Fibroblast of skin of right biceps (primary cell): ENCODE data around the gene DDAH2.

ENCODE experiments used
- DNase-seq: peaks from one replicate; pipeline ENCODE4 v3.0.0-alpha.2; 2013

Gene DDAH2

GRCh38 chr6:31760790-31761189 is 31.7 kb upstream of the DDAH2 start:
- no peak for DNase-seq

- DNase-seq, result no peak
Measured at GRCh38 chr6:31758281-31758680, 29.2 kb upstream of the DDAH2 start.

- peak; percentile 84 for DNase-seq
Measured at GRCh38 chr6:31752739-31753319, 23.7 kb upstream of the DDAH2 start.

GRCh38 chr6:31750411-31751022 is 21.4 kb upstream of the DDAH2 start:
- DNase-seq, result no peak

- DNase-seq, result no peak
Measured at GRCh38 chr6:31749301-31750036, 20.4 kb upstream of the DDAH2 start.

- no peak for DNase-seq
Measured at GRCh38 chr6:31744422-31744821, 15.3 kb upstream of the DDAH2 start.

GRCh38 chr6:31742894-31743293 is 13.8 kb upstream of the DDAH2 start:
- DNase-seq, result no peak

- DNase-seq, result no peak
Measured at GRCh38 chr6:31741815-31742214, 12.7 kb upstream of the DDAH2 start.

GRCh38 chr6:31740397-31741223 is 11.5 kb upstream of the DDAH2 start:
- no peak for DNase-seq

- peak; percentile 100 for DNase-seq
Measured at GRCh38 chr6:31739639-31740396, 10.7 kb upstream of the DDAH2 start, which contains the start of gene MSH5. Gene MSH5 (plus strand): TSS chr6:31740005. CDS start chr6:31740467, 462 bp downstream.

GRCh38 chr6:31737991-31738979 is 9.2 kb upstream of the DDAH2 start:
- peak; percentile 86 for DNase-seq

GRCh38 chr6:31737315-31737990 is 8.4 kb upstream of the DDAH2 start:
- DNase-seq, result no peak

GRCh38 chr6:31736768-31737314 is 7.7 kb upstream of the DDAH2 start:
- no peak for DNase-seq

GRCh38 chr6:31736021-31736767 is 7.1 kb upstream of the DDAH2 start, which contains the start of gene CLIC1:
Gene CLIC1 (minus strand): TSS chr6:31736530. CDS start chr6:31736300, 230 bp downstream.
- peak; percentile 90 for DNase-seq

- DNase-seq, result peak; percentile 88
Measured at GRCh38 chr6:31734821-31735406, 5.8 kb upstream of the DDAH2 start.

GRCh38 chr6:31734247-31734820 is 5.2 kb upstream of the DDAH2 start:
- DNase-seq, result no peak

GRCh38 chr6:31733734-31734133 is 4.6 kb upstream of the DDAH2 start:
- DNase-seq, result no peak

- DNase-seq, result no peak
Measured at GRCh38 chr6:31732029-31732428, 2.9 kb upstream of the DDAH2 start.
